HG03175 (cell line): Measurements from ENCODE around the gene ANKRD33.

Experiments
- ATAC-seq: cut with Tn5 transposase; IDR thresholded peaks from one replicate; pipeline ENCODE4 v1.9.1; 2021; ENCODE audit warnings: mild to moderate bottlenecking, moderate library complexity; ENCODE audit not compliant: unreplicated experiment

The ANKRD33 gene

DNA sequence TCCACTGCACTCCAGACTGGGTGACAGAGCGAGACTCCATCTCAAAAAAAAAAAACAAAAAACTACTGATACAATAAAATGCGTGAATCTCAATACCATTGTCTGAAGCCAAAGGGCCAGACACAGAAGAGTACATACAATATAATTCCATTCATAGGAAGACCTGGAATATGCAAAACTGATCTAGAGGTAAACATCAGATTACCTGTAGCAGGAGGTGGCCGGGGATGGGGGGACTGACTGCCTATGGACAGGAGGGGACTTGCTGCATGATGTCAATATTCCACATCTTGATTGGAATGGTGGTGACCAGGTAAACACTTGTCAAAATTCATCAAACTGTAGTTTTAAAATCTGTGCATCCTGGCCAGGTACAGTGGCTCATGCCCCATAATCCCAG lies 26.9 kb upstream of the ANKRD33 start:
- ATAC-seq: no peak

DNA sequence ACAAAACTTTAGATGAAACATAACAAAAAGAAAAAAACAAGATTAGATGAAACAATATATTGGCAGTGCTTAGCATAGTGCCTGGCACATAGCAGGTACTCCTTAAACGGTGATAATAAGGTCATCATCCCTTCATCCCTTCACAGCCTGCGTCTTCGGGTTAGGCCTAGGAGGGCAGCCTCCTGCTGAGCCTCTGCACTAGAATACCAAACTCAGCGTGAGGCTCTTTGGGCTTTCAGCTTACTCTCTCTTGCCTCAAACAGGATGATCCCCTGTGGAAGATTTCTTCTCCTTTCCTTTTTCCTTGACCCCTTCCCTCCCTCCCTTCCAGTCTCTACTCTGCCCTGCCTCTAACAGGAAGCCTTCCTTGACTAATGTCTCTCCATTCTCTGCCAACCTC lies 25.0 kb upstream of the ANKRD33 start:
- no peak for ATAC-seq

- no peak for ATAC-seq
Observed at GRCh38 chr12:51863363-51863932, 24.5 kb upstream of the ANKRD33 start.

GRCh38 chr12:51863933-51864832 lies 23.7 kb upstream of the ANKRD33 start:
- ATAC-seq: no peak

DNA sequence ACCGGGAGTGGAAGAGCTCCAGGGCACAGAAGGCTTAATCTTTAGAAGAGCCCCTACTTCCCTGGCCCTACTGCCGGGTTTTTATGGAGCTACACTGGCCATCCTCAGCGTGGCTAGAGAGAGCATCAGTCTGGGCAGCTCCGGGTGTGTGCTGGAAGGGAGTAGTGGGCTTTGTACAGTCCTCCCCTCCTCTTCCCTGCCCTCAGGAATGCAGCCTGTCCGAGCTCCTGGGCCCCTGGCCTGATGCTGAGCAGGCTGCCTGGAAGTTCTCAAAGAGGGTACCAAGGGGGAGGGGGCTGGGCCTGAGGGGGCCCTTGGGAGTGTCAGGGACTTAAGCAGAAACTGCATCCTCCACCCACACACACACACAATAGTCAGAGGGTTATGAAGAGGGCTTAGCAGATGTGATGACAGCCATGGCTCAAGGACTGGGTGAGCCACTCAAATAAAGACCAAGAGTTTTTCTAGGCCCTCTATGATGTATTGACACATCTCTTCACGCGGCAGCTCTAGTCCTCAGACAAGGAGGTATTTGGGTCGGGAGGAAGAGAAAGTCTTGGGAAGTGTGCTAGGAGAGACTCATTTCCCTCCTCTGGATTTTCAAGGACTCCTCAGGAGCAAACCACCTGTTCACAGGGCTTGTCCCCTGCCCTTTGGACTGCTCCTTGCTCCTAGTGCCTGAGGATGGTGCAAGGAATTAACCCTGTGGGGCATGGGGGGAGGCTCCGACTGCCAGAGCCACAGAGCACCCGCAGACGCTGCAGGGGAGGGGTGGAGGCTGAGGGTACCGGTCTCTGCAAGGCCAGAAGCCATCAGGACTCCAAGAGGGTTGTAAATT lies 22.9 kb upstream of the ANKRD33 start:
- ATAC-seq: no peak

DNA sequence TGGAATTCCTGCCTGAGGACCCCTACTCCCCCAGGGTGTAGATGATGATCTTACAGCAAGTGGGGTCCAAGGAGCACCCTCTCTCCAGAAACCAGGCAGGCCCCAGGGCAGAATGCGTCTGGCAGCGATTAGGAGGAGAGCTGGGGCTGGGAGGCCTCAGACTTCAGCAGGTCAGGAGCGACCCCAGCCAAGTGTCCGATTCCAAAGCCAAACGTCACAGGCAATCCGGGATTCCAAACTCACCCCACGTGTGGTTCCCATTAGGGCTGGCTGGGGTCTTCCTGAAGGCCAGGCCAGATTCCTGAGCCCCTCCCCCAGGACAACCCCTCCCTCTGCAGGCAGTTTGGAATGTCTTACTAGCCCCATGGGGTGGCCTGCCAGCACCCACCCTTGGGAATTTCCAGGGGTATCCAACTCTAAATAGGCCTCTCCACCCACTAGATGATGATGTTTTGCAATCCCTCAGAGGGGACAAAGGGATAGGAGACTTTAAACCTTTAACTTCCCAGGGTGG lies 22.1 kb upstream of the ANKRD33 start:
- ATAC-seq: no peak

DNA sequence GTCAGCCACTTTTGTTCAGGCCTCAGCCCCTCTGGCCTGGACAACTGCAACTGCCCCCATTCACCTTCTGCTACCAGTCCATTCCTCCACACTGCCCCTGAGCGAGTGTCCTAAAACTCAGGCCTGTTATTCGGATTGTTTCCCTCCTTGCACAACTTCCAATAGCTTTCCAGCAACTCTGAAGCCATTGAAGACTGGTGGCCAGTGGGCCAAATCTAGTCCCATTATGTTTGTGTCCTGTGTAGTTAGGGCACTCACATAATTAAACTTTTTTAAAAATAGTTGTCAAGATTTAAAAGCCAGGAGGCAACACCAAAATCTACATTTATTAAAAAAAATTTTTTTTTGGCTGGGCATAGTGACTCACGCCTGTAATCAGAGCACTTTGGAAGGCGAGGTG lies 21.6 kb upstream of the ANKRD33 start:
- ATAC-seq: no peak

GRCh38 chr12:51866762-51867161 lies 21.1 kb upstream of the ANKRD33 start:
- ATAC-seq: no peak

DNA sequence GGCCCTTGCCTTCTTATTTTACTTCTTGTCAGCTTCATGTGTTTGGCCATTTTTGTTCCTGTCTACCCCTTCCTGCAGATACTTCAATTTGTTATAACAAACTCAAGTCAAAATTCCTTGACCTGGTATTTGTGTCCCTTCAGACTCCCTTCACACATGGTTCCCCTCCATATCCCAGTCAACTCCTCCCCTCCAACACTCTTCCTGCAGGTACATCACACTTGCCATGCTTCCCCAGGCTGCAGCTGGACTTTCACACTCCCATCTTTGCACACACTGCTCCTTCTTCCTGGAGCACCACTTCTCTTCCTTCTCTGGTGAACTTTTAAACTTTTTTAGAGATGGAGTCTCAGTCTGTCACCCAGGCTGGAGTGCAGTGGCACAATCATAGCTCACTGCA lies 20.5 kb upstream of the ANKRD33 start:
- ATAC-seq: no peak

DNA sequence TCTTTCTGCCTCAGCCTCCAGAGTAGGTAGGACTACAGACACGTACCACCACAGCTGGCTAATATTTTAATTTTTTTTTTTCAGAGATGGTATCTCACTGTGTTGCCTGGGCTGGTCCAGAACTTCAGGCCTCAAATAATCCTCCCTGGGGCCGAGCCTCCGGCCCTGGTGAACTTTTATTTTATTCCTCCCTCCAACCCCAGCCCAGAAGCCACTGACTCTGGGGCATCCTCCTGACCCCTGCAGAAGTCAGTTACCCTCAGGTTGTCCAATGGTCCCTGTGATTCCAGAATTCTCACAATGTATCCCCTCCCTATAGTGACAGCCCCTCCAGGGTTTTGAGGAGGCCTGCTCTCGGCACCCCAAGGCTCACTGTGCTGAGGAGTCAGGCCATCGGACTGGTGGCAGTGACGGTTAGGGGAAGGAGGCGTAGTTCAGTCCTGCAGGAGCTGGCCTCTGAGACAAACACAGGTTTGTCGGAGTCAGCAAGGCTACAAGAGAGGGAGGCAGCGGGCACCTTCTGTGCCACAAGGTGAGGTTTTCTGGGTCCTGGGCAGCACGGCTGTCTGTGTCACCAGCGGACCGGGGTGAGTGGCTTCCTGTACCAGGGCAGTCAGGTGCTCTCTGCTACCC lies 20.0 kb upstream of the ANKRD33 start:
- ATAC-seq: no peak

DNA sequence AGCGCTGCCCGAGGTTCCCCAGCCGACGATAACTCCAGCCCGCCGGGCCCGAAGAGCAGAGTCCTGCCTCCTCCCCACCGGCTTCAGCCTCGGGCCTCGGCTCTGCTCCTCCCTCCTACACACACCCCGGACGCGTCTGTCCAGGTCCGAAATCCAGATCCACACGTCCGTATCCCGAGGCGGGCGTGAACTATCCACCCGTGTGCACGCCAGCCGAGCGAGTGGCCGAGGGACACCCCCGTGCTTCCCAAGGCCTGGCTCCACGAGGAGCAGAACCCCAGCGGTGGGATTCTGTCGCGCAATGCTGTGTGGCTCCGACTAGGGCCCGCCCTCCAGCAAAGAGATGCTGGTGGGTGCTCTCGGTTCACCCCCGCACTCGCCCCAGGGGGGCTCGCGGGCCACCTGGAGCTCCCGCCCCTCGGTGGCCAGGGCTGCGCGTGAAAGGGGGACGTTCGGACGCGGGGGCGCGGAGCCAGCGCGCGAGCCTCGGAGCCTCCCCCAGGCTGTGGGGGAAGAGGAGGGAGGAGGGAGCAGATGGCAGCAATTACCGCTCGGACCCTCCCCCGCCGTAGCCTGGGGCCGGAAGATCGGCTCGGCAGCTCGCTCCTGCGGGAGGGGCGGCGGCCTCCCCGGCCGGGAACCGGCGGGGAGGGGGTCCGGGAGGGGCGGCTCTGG lies 18.9 kb upstream of the ANKRD33 start:
- no peak for ATAC-seq

DNA sequence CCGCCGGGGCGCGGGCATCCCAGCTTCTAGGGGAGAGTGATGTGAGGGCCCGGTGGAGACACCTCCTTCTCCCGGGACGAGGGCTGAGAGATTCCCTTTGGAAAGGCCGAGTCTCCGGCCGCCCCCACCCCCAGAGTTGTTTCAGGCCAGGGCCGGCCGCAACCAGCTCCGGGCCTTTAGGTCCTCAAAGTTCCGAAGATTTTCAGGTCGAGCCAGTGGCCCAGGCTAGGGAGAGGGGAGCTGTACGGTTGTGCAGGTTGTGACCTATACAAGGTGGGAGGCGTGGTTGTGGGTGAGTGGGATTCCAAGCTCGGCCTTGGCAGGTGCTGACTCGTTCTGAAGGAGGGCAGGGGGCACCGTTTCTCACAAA lies 18.4 kb upstream of the ANKRD33 start:
- ATAC-seq: no peak

GRCh38 chr12:51869931-51870330 lies 18.0 kb upstream of the ANKRD33 start:
- no peak for ATAC-seq

DNA sequence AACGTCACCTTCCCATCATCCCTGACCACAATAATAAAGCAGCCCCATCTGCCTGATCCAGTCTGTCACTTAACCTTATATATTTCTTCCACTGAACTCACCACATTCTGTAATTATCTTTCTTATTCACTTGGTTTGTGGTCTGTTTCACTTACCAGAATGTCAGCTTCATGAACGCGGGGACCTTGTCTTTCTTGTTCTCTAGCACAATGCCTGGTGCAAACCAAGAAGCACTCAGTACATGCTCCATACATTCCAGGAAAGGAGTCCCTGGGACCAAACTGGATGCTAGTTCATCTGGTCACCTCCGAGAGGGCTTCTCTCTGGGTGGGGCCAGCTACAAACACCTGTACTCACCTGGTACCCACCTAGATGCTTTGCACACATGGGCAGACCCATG lies 17.4 kb upstream of the ANKRD33 start:
- ATAC-seq: no peak

- no peak for ATAC-seq
Observed at GRCh38 chr12:51871126-51871525, 16.8 kb upstream of the ANKRD33 start.

DNA sequence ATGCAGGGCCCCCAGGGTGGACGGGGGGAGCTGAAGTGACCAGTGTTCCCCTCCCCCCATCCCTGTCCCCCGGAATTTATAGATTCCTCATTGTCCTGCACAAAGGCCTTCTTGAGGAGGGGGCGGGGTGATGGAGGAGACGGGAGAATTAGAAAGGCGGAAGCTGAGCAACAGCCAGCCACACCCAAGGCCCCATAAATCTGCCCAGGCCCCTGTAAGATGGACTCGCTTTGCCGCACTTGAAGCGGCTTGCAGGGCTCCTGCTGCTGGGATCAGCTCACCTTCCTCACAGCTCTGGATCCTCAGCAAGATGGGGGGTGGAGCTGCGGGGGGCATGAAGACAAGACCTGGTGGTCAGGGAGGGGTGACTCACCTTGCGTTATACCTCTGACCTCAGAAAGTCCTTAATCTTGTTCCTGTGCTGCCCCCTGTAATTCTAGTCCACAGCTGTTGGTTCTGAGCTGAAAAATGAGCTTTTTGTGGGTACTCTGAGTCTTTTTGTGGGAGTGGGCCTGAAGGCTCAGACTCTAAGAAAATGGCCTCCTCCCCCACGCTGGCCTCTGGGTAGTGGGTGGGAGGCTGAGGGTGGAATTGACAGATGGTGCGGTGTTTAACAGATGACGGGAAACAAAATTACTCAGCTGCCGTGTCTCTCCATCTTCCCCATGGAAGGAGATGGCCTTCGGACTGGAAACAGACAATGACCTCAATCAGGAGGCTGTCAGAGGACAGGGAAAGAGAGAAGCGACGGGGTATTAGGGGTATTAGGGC lies 15.8 kb upstream of the ANKRD33 start:
- ATAC-seq: no peak

GRCh38 chr12:51872689-51872981 lies 15.3 kb upstream of the ANKRD33 start:
- no peak for ATAC-seq

DNA sequence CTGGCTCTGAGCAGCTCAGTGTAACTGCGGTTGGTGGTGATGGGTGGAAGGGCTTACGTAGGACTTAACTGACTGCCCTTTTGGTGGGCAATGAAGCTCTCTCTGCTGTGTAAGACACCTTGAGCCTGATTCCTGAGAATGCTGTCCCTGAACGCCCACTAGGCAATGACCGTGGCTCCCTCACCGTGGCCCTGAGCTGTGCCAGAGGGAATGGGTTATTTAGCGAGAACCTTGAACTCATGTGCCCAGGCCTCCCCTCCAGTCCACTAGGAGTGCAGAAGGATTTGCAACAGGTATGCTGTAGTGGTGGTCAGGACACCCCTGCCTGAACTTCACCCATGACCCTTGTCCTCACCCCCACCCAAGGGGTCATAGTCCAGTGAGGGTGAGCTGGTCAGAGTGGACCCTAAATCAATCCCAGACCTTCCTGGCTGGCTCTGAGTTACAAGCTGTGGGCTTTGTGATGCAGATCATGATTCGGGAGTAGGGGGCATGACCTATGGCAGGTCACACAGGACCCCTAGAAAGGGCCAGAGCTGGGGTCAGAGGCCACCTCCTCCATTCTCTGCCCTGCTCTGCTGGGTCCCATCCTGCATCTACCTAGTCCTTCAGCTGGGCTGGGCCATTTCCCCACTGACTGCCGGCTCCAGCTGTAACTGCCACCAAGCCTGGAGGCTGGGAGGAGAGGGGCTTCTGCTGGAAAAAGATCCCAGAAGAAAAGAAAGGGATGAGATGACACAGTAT lies 14.5 kb upstream of the ANKRD33 start:
- ATAC-seq: no peak

GRCh38 chr12:51874000-51874399 lies 13.9 kb upstream of the ANKRD33 start:
- ATAC-seq: no peak
